GM20000 (cell line): Measurements from ENCODE around the gene ZNF628.
A peak's percentile ranks its signal among the peaks of the same experiment; 100 is the strongest.

Source experiments
- DNase-seq: peaks from one replicate; pipeline ENCODE4 v3.0.0; 2012; ENCODE audit warnings: low spot score
- CTCF ChIP-seq: IDR thresholded peaks from 2 replicates; pipeline ENCODE4 v1.5.1; 2012; ENCODE audit warnings: mild to moderate bottlenecking, control low read depth; ENCODE audit errors: extremely low read depth, missing control alignments

Gene ZNF628

GRCh38 chr19:55482967-55483705 is 6.7 kb downstream of the ZNF628 start:
- no peak for TF ChIP-seq CTCF
- DNase-seq, result no peak

- TF ChIP-seq CTCF, result no peak
Measured at GRCh38 chr19:55483706-55484592, 7.5 kb downstream of the ZNF628 start.

GRCh38 chr19:55484593-55485438 is 8.4 kb downstream of the ZNF628 start, which contains the start of gene NAT14:
Gene NAT14, plus strand, starts transcription at chr19:55485188. Its CDS starts 521 bp downstream, at chr19:55485709.
- DNase-seq, result peak; percentile 96
- TF ChIP-seq CTCF, result no peak

More at GRCh38 chr19:55483706-55484592, 7.5 kb downstream of the ZNF628 start:
- DNase-seq, result peak; percentile 43

- peak; percentile 42 for DNase-seq
- TF ChIP-seq CTCF, result no peak
Measured at GRCh38 chr19:55485439-55486011, 9.1 kb downstream of the ZNF628 start.

- peak; percentile 51 for DNase-seq
- TF ChIP-seq CTCF, result no peak
Measured at GRCh38 chr19:55486043-55486970, 9.9 kb downstream of the ZNF628 start.
